HL-60/S4 (cell line): ENCODE results near the gene ERC2.

Experiments used
- in situ Hi-C: fragments of 300-500 bp; cut with MboI; formaldehyde crosslinking; loops from 2 replicates; pipeline ENCODE4 v1.14.3; 2022; ENCODE audit warnings: low sequenced_read_pairs

ERC2 gene

GRCh38 chr3:55583475-55583874 lies 884.8 kb downstream of the ERC2 start:
- in situ Hi-C loops: no loop called here

GRCh38 chr3:55579496-55579895 lies 888.8 kb downstream of the ERC2 start:
- in situ Hi-C loops: no loop called here

GRCh38 chr3:55576621-55577388 lies 891.5 kb downstream of the ERC2 start:
- in situ Hi-C loops: no loop called here

GRCh38 chr3:55574671-55575070 lies 893.6 kb downstream of the ERC2 start:
- in situ Hi-C loops: no loop called here

- in situ Hi-C loops: no loop called here
Measured at GRCh38 chr3:55572816-55573215, 895.5 kb downstream of the ERC2 start.

GRCh38 chr3:55571913-55572312 lies 896.4 kb downstream of the ERC2 start:
- in situ Hi-C loops: no loop called here

GRCh38 chr3:55571216-55571813 lies 897.0 kb downstream of the ERC2 start:
- in situ Hi-C loops: no loop called here

GRCh38 chr3:55570271-55570711 lies 898.0 kb downstream of the ERC2 start:
- in situ Hi-C loops: no loop called here

GRCh38 chr3:55569033-55569599 lies 899.2 kb downstream of the ERC2 start:
- in situ Hi-C loops: no loop called here

- in situ Hi-C loops: no loop called here
Measured at GRCh38 chr3:55567615-55568014, 900.7 kb downstream of the ERC2 start.

GRCh38 chr3:55567121-55567520 lies 901.1 kb downstream of the ERC2 start:
- in situ Hi-C loops: no loop called here

- in situ Hi-C loops: no loop called here
Measured at GRCh38 chr3:55565521-55565920, 902.7 kb downstream of the ERC2 start.

GRCh38 chr3:55564726-55565125 lies 903.5 kb downstream of the ERC2 start:
- in situ Hi-C loops: no loop called here

GRCh38 chr3:55562700-55563099 lies 905.6 kb downstream of the ERC2 start:
- in situ Hi-C loops: no loop called here

- in situ Hi-C loops: no loop called here
Measured at GRCh38 chr3:55559500-55560423, 908.5 kb downstream of the ERC2 start.

- in situ Hi-C loops: no loop called here
Measured at GRCh38 chr3:55558316-55558715, 910.0 kb downstream of the ERC2 start.

- in situ Hi-C loops: no loop called here
Measured at GRCh38 chr3:55557549-55557948, 910.7 kb downstream of the ERC2 start.

GRCh38 chr3:55556619-55557537 lies 911.4 kb downstream of the ERC2 start:
- in situ Hi-C loops: no loop called here

- in situ Hi-C loops: no loop called here
Measured at GRCh38 chr3:55555873-55556618, 912.2 kb downstream of the ERC2 start.
